Measurements from ENCODE around the gene TSHZ2. TPM values are rescaled to one million over a fixed set of nuclear protein-coding genes. Genes with fewer than 3 reads are reported as not detected.

Gene TSHZ2
- total RNA-seq, 1 donor from 2014 or later = 0.06 TPM

DNA sequence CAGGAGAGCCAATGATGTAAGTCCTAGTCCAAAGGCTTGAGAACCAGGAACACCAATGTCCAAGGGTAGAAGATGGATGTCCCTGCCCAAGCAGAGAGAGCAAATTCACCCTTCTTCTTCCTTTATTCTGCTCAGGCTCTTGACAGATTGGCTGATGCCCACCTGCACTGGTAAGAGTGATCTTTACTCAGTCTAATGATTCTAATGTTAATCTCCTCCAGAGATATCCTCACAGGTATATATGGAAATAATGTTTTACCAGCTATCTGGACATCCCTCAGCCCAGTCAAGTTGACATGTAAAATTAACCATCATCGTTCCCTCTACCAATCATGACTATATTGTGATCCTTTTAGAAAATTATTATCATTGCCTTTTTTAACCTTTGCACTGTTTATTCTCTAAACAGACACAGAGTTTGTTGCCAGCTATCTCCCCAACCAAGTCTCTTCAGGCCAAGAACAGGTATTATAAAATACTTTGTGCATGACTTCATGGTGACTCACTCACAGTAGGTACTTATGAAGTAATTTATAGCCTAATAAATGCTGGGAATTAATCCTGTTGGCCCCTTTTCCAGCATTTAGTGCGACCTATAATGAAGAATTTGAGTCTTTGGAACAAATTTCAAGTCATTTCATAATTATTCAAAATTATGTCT, 26.2 kb upstream of the TSHZ2 start:
- no peak overlapping the region for H3K4me3 ChIP-seq (ENCODE audit: low read depth, low read length)
- no peak for TF ChIP-seq CTCF (conservative IDR thresholded peaks at IDR 0.05; ENCODE audit: low read depth, low read length)
- no peak for DNase-seq (ENCODE audit: low read depth)

DNA sequence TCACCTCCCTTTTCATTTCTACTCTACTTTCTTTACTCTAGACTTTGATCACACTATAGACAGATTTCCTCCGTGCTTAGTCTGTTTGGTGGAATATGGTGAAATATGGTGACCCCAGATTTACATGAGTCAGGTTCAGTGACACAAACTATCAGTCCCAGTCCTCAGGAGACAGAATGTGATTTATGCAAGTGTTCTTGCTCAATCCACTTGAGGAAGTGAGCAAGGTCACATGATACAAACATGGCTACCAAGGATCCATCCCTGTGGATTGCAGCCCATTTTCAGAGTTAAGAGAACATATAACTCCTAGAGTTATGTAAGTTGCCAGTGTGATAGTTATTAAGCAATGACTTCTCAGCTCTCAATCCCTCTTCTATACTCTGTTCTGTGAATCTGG, 23.7 kb upstream of the TSHZ2 start:
- H3K4me3 ChIP-seq (ENCODE audit: low read depth, low read length) = no peak overlapping the region
- no peak for TF ChIP-seq CTCF (conservative IDR thresholded peaks at IDR 0.05; ENCODE audit: low read depth, low read length)
- DNase-seq (ENCODE audit: low read depth) = no peak

DNA sequence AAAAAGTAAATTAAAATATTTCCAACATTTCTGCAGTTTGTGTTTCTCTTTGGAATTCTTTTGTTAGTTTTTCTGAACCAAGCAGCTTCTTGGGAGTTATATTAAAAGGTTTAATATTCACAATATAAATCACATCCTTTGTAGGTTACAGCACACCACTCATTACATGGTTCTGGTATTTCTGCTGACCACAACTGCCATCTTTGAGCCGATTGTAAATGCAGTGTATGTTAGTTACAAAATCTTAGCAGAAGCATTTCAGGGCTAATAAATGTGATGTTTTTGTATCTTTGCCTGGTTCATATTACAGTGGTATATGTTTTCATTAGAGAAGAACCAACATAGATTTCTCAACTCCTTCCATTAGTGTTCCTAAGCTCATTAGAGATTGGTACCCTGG, 19.1 kb upstream of the TSHZ2 start:
- no peak for DNase-seq (ENCODE audit: low read depth)
- no peak overlapping the region for H3K4me3 ChIP-seq (ENCODE audit: low read depth, low read length)
- TF ChIP-seq CTCF (conservative IDR thresholded peaks at IDR 0.05; ENCODE audit: low read depth, low read length) = no peak

DNA sequence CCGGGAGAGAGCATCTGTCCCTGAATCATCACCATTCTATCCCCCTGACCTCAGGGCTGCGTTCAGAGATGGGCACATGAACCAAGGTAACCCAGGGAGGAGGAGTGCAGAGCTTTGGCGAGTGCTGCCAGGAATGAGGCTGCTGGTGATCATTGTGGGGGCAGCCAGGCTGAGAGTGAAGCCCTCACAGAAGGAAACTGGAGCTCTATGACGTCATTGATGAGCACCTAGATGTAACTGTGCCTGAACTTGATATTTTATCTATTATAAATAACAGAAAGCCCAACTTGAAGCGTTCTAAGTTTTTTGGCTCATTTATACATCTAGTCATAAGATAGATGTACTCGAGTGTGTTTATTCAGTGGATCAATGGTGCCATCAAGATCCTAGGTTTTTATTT, 17.3 kb upstream of the TSHZ2 start:
- H3K4me3 ChIP-seq (ENCODE audit: low read depth, low read length) = no peak overlapping the region
- DNase-seq (ENCODE audit: low read depth) = no peak
- TF ChIP-seq CTCF (conservative IDR thresholded peaks at IDR 0.05; ENCODE audit: low read depth, low read length) = no peak

DNA sequence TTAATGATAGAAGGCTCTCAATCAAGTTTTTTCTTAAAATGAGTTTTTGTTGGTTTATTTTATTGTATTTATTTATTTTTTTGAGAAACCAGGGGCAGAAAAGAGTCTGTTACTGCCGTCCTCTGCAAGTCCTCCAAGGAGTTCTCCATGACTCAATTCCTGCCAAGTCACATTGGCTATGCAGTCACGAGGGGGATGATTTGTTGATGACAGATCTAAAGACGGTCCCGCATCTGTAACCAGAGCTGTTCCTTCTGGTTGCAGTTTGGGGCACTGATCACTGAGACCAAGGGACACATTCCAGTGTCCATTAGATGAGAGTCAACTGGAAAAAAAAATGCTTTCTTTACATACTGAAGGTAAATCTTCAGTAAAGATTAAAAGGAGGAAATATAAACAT, 13.9 kb upstream of the TSHZ2 start:
- DNase-seq (ENCODE audit: low read depth) = no peak
- no peak for TF ChIP-seq CTCF (conservative IDR thresholded peaks at IDR 0.05; ENCODE audit: low read depth, low read length)
- no peak overlapping the region for H3K4me3 ChIP-seq (ENCODE audit: low read depth, low read length)

DNA sequence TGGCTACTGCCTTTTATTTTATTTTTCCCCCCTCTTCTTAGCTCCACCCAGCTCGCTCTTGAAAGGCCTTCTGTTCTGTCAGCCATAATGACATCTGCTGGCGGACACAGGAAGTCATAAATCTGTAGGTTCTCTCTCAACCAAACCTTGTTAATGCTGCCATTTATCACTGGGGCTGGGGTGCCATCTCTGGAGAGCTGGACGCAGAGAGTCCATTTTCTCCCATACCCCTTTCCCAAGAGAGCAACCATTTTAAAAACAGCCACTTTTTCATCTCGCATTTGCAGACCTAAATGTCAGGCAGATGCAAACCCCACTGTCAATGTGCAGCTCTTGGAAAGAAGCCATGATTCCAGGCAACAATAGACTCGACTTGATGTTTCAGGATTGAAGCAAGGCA, 13.0 kb upstream of the TSHZ2 start:
- no peak overlapping the region for H3K4me3 ChIP-seq (ENCODE audit: low read depth, low read length)
- TF ChIP-seq CTCF (conservative IDR thresholded peaks at IDR 0.05; ENCODE audit: low read depth, low read length) = peak; percentile 23
- DNase-seq (ENCODE audit: low read depth) = no peak

DNA sequence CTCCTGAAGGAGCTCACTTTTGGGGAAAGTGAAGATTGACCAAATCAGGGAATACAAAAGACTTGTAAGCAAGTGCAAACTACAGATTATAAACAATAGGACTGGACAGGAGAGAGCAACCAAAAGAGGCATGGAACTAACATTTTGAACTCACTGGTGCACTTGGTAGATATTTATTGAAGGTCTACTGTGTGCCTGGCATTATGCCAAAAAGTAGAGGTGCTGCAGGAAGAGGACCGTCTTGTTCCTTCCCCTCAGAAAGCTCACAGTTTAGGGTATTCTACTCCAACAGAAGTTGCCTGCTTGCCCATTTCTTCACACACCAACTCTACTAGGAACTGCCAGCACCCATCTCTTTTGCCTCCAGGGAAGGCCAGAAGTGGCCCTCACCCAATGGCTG, 10.0 kb upstream of the TSHZ2 start:
- DNase-seq (ENCODE audit: low read depth) = no peak
- no peak overlapping the region for H3K4me3 ChIP-seq (ENCODE audit: low read depth, low read length)
- TF ChIP-seq CTCF (conservative IDR thresholded peaks at IDR 0.05; ENCODE audit: low read depth, low read length) = no peak
